Urinary bladder (tissue), 4 donors: ENCODE data around the gene CYFIP1. TPM values are rescaled to one million over a fixed set of nuclear protein-coding genes. Genes with fewer than 3 reads are reported as not detected.
"Not testable (repeated sequence)": the region's sequence is repeated elsewhere in the genome, so short reads cannot be mapped to it uniquely, and the experiment has no call there.

Source experiments
- DNase-seq: peaks from one replicate; pipeline ENCODE4 v3.0.0-alpha.2; 2015; ENCODE audit errors: extremely low spot score
- H3K27ac ChIP-seq: one replicate; pipeline ENCODE4 v1.5.1; 2013; ENCODE audit warnings: low read depth, mild to moderate bottlenecking, moderate library complexity
- H3K36me3 ChIP-seq: one replicate; pipeline ENCODE4 v1.6.1; 2013; ENCODE audit warnings: mild to moderate bottlenecking, moderate library complexity; ENCODE audit not compliant: insufficient read depth
- H3K4me1 ChIP-seq: one replicate; pipeline ENCODE4 v1.6.1; 2013; ENCODE audit warnings: mild to moderate bottlenecking, moderate library complexity; ENCODE audit not compliant: insufficient read depth
- H3K4me3 ChIP-seq: one replicate; pipeline ENCODE4 v1.5.1; 2013; ENCODE audit warnings: low read depth, low read length
- WGBS: extraction: QIAGEN DNeasy Blood & Tissue Kit; methylation state at CpG from one replicate; pipeline ENCODE4 v1.1.7; 2013; 5-methylcytosine and 5-hydroxymethylcytosine counted together
- polyA plus RNA-seq: library from polyadenylated mRNA; stranded (reverse); fragments of 200-250 nt; gene quantifications from one replicate; pipeline ENCODE4 v1.2.3, GENCODE V29; 2013
- total RNA-seq: library from RNA; depleted of rRNA; stranded (reverse); fragments of >200 nt; gene quantifications from one replicate; pipeline ENCODE4 v1.2.3, GENCODE V29; 2014
- donor health status: healthy with polysubstance abuse.
- donor health status: healthy.

CYFIP1 gene
- total RNA-seq (85.0 TPM), polyA plus RNA-seq (49.6 TPM)

- H3K4me1 ChIP-seq = no peaks in the 10 kb centered on the region
- H3K36me3 ChIP-seq = no peaks in the 10 kb centered on the region
- under 1% methylated on average over 92 of the region's 93 CpGs for WGBS
- H3K4me3 ChIP-seq = peak within 1 kb of the TSS; percentile 91
- peak within 1 kb of the TSS; percentile 70 for H3K27ac ChIP-seq
- no peak for DNase-seq
These were observed at the start of gene CYFIP1 for GRCh38 chr15:22980189-22981050. Gene CYFIP1, minus strand, starts transcription at chr15:22980368. Its CDS starts 33,083 bp downstream, at chr15:22947285.

DNA sequence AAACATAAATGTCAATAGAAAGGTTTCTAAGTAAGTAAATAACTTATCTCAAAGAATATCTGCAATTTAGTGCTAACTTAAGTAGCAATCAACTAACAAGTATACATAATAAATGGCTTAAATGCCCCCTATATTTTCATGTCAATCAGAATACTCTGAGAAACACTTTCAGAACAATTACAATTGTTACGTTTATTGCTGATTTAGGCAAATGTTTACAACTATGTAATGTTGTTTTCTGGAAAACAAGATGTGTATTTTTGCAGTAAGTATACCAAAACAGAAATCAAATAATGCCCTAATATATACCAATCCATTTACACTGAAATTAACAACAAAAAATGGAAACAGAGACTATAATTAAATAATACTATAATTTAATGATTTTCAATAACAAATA lies 46.0 kb upstream of the CYFIP1 start:
- H3K27ac ChIP-seq = no peak overlapping the region
- WGBS = 90% methylated on average over 1 of the region's 1 CpG
- H3K4me1 ChIP-seq = no peaks in the 10 kb centered on the region
- no peak for DNase-seq
- no peak overlapping the region for H3K4me3 ChIP-seq
- H3K36me3 ChIP-seq = peaks cover 9% of the 10 kb centered on the region

- H3K4me3 ChIP-seq = no peak overlapping the region
- peaks cover 8% of the 10 kb centered on the region for H3K36me3 ChIP-seq
- WGBS = 94% methylated on average over 2 of the region's 2 CpGs
- H3K4me1 ChIP-seq = no peaks in the 10 kb centered on the region
- no peak overlapping the region for H3K27ac ChIP-seq
- no peak for DNase-seq
These were observed 42.0 kb upstream of the CYFIP1 start for GRCh38 chr15:23022156-23022555.

- peaks cover 8% of the 10 kb centered on the region for H3K36me3 ChIP-seq
- no peak overlapping the region for H3K4me3 ChIP-seq
- WGBS = 92% methylated on average over 3 of the region's 3 CpGs
- no peaks in the 10 kb centered on the region for H3K4me1 ChIP-seq
- H3K27ac ChIP-seq = no peak overlapping the region
- no peak for DNase-seq
These were observed 34.3 kb upstream of the CYFIP1 start for GRCh38 chr15:23014394-23015000.

DNA sequence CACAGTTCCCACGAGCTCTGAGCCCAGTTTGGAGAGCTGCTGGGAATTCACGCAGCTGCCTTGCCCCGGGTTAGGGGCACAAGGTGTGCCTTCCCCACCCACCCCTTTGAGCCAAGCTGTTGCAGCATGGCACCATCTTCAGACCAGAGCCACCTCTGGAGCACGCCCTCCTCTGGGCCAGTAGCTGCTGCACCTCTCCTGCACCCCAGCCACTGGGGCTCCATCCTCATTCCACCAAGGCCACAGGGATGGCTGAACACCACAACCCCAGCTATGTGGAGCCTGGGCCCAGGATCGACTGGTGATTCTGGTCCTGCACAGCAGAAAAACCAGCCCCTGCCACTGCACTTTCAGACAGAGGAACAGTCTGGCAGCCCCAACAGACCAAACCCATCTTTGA lies 33.5 kb upstream of the CYFIP1 start:
- no peak overlapping the region for H3K27ac ChIP-seq
- no peak overlapping the region for H3K4me3 ChIP-seq
- H3K4me1 ChIP-seq = no peaks in the 10 kb centered on the region
- H3K36me3 ChIP-seq = peaks cover 6% of the 10 kb centered on the region
- WGBS = 97% methylated on average over 5 of the region's 5 CpGs
- DNase-seq = no peak

- not testable (repeated sequence) for H3K4me3 ChIP-seq, H3K27ac ChIP-seq, DNase-seq, H3K4me1 ChIP-seq, H3K36me3 ChIP-seq
- WGBS = 87% methylated on average over 9 of the region's 9 CpGs
These were observed 32.4 kb upstream of the CYFIP1 start for GRCh38 chr15:23012616-23013015.

- Histone ChIP-seq H3K4me3 (no peak overlapping the region), H3K4me1 (no peaks in the 10 kb centered on the region), H3K27ac (no peak overlapping the region), H3K36me3 (peaks cover 8% of the 10 kb centered on the region)
- DNase-seq = no peak
- 97% methylated on average over 5 of the region's 5 CpGs for WGBS
These were observed 23.6 kb upstream of the CYFIP1 start for GRCh38 chr15:23003736-23004135.

GRCh38 chr15:23002920-23003319 lies 22.8 kb upstream of the CYFIP1 start:
- 89% methylated on average over 2 of the region's 2 CpGs for WGBS
- Histone ChIP-seq H3K4me3 (no peak overlapping the region), H3K4me1 (no peaks in the 10 kb centered on the region), H3K27ac (no peak overlapping the region), H3K36me3 (peaks cover 8% of the 10 kb centered on the region)
- no peak for DNase-seq

DNA sequence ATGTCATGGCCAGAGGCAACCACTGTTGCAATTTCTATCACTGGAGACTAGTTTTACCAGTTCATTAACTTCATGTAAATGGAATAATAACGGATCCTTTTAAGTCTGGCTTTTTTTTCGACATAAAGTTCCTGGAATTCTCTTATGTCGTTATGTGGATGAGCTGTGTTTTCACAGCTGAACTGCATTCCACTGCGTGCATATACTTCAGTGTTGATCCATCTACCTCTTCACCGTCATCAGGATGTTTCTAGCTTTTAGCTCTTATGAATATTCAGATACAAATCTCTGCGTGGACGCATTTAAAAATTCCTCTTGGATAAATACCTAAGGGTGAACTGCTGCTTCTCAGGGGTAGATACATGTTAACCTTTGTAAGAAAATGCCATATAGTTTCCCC lies 15.6 kb upstream of the CYFIP1 start:
- H3K36me3 ChIP-seq = peaks cover 6% of the 10 kb centered on the region
- DNase-seq = no peak
- 92% methylated on average over 7 of the region's 7 CpGs for WGBS

GRCh38 chr15:22992024-22992326 lies 11.8 kb upstream of the CYFIP1 start:
- H3K36me3 ChIP-seq = no peaks in the 10 kb centered on the region
- no peak for DNase-seq
- no peak overlapping the region for H3K27ac ChIP-seq
- no peaks in the 10 kb centered on the region for H3K4me1 ChIP-seq
- WGBS = 59% methylated on average over 5 of the region's 5 CpGs
- no peak overlapping the region for H3K4me3 ChIP-seq

More for the DNA sequence above, 15.6 kb upstream of the CYFIP1 start:
- no peaks in the 10 kb centered on the region for H3K4me1 ChIP-seq
- H3K4me3 ChIP-seq = no peak overlapping the region
- H3K27ac ChIP-seq = no peak overlapping the region

- H3K36me3 ChIP-seq = no peaks in the 10 kb centered on the region
- no peak overlapping the region for H3K27ac ChIP-seq
- no peak for DNase-seq
- 70% methylated on average over 7 of the region's 7 CpGs for WGBS
- H3K4me1 ChIP-seq = no peaks in the 10 kb centered on the region
- no peak overlapping the region for H3K4me3 ChIP-seq
These were observed 9.7 kb upstream of the CYFIP1 start for GRCh38 chr15:22989576-22990477.

GRCh38 chr15:22988811-22989210 lies 8.6 kb upstream of the CYFIP1 start:
- Histone ChIP-seq H3K4me1 (no peaks in the 10 kb centered on the region), H3K27ac (no peak overlapping the region), H3K4me3 (no peak overlapping the region), H3K36me3 (no peaks in the 10 kb centered on the region)
- 81% methylated on average over 7 of the region's 7 CpGs for WGBS
- DNase-seq = no peak

GRCh38 chr15:22981931-22982330 lies 1.8 kb upstream of the CYFIP1 start:
- not testable (repeated sequence) for H3K4me3 ChIP-seq, H3K27ac ChIP-seq, DNase-seq, H3K36me3 ChIP-seq, H3K4me1 ChIP-seq
- WGBS = 80% methylated on average over 11 of the region's 11 CpGs
